Urinary bladder (tissue), 4 donors: ENCODE data around the gene SV2C. TPM values are rescaled to one million over a fixed set of nuclear protein-coding genes. Genes with fewer than 3 reads are reported as not detected.
"Not testable (repeated sequence)": the region's sequence is repeated elsewhere in the genome, so short reads cannot be mapped to it uniquely, and the experiment has no call there.

Experiments
- DNase-seq: peaks from one replicate; pipeline ENCODE4 v3.0.0-alpha.2; 2015; ENCODE audit errors: extremely low spot score
- H3K27ac ChIP-seq: one replicate; pipeline ENCODE4 v1.5.1; 2013; ENCODE audit warnings: low read depth, mild to moderate bottlenecking, moderate library complexity
- H3K36me3 ChIP-seq: one replicate; pipeline ENCODE4 v1.6.1; 2013; ENCODE audit warnings: mild to moderate bottlenecking, moderate library complexity; ENCODE audit not compliant: insufficient read depth
- H3K4me1 ChIP-seq: one replicate; pipeline ENCODE4 v1.6.1; 2013; ENCODE audit warnings: mild to moderate bottlenecking, moderate library complexity; ENCODE audit not compliant: insufficient read depth
- H3K4me3 ChIP-seq: one replicate; pipeline ENCODE4 v1.5.1; 2013; ENCODE audit warnings: low read depth, low read length
- WGBS: extraction: QIAGEN DNeasy Blood & Tissue Kit; methylation state at CpG from one replicate; pipeline ENCODE4 v1.1.7; 2013; 5-methylcytosine and 5-hydroxymethylcytosine counted together
- polyA plus RNA-seq: library from polyadenylated mRNA; stranded (reverse); fragments of 200-250 nt; gene quantifications from one replicate; pipeline ENCODE4 v1.2.3, GENCODE V29; 2013
- total RNA-seq: library from RNA; depleted of rRNA; stranded (reverse); fragments of >200 nt; gene quantifications from one replicate; pipeline ENCODE4 v1.2.3, GENCODE V29; 2014
- donor health status: healthy with polysubstance abuse.
- donor health status: healthy.

Gene SV2C
- total and polyA plus RNA-seq, 2 donors = 0.56 to 2.1 TPM

GRCh38 chr5:76210946-76211345, 127.8 kb downstream of the SV2C start:
- no peak for DNase-seq
- H3K27ac ChIP-seq = no peak overlapping the region
- H3K4me3 ChIP-seq = no peak overlapping the region
- no peaks in the 10 kb centered on the region for H3K4me1 ChIP-seq
- no peaks in the 10 kb centered on the region for H3K36me3 ChIP-seq

GRCh38 chr5:76213858-76214257, 130.7 kb downstream of the SV2C start:
- H3K4me3 ChIP-seq = no peak overlapping the region
- H3K36me3 ChIP-seq = no peaks in the 10 kb centered on the region
- H3K27ac ChIP-seq = no peak overlapping the region
- 91% methylated on average over 1 of the region's 1 CpG for WGBS
- DNase-seq = no peak
- no peaks in the 10 kb centered on the region for H3K4me1 ChIP-seq

DNA sequence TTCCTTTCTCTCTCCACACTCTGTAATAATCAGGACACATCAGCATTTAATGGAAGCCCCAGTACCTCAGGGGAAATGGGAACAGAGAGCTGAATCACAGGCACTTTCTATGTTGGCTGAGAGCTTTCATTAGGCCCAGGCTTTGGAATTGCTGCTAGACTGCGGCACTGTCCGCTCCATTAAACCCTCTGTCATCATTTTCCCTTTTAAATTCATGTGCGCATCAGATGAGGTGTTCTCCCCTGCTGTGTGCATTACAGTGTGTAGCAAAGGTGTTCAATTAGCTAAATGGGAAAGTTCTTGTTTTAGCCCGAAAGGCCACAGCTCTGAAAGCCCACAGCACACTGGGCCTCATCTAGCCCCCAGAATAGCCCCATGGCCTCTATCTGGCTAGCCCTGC, 133.6 kb downstream of the SV2C start:
- WGBS = 94% methylated on average over 4 of the region's 4 CpGs
- no peak for DNase-seq
- H3K4me3 ChIP-seq = no peak overlapping the region
- no peaks in the 10 kb centered on the region for H3K4me1 ChIP-seq
- no peak overlapping the region for H3K27ac ChIP-seq
- H3K36me3 ChIP-seq = no peaks in the 10 kb centered on the region

DNA sequence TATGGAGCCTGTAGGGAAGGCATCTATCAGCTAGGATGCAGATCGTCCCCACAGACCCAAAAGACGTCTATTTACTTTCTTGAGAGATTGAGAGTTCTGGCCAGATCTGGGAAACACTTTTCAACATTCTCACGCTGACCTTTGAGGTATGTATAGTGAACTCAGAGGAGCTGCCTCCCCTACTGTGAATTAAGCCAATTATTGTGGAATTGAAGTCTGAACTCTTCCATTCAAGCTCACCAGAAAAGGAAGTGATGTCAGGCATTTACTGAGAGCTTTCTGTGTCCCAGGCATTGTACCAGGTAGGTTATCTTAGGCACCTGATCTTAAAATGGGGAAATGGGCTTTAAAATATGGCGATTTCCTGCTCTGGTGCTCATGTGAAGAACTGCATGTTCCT, 136.5 kb downstream of the SV2C start:
- no peak for DNase-seq
- H3K4me3 ChIP-seq = no peak overlapping the region
- H3K36me3 ChIP-seq = no peaks in the 10 kb centered on the region
- H3K27ac ChIP-seq = no peak overlapping the region
- H3K4me1 ChIP-seq = no peaks in the 10 kb centered on the region
- 80% methylated on average over 4 of the region's 4 CpGs for WGBS

DNA sequence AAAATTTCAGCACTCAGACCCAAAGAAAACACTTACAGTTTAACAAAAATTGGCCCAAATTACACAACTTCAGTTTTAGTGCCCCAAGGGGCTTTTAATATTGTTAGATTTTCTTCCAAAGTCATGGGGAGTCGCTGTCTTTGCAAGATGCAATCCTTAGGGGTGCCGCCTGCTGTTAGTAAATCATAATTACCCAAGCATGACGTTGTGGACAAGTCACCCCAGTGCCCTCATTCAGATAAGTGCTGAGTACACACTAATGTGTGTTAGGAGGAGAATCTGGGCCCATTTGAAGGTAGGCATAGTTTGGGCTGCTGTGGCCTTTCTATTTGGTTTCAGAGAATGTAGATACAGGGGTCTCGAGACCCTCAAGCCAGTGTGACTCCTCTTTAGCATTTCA, 138.1 kb downstream of the SV2C start:
- Histone ChIP-seq H3K4me3 (no peak overlapping the region), H3K4me1 (no peaks in the 10 kb centered on the region), H3K27ac (no peak overlapping the region), H3K36me3 (no peaks in the 10 kb centered on the region)
- 70% methylated on average over 4 of the region's 4 CpGs for WGBS
- DNase-seq = no peak

DNA sequence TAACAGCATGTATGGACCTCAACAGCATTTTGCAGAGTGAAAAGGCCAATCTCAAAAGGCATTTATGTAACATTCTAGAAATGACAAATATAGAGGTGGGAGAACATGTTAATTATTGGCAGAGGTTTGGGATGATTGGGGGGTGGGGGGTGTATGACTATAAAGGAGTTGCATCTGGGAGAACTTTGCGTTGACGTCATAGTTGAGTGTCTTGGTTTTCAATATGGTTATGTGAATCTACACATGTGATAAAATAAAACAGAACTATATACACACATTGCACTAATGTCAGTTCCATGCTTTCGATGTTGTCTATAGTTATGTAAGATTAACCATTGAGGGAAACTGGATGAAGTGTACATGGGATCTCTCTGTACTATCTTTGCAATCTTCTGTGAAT, 139.1 kb downstream of the SV2C start:
- Histone ChIP-seq H3K36me3 (no peaks in the 10 kb centered on the region), H3K4me1 (no peaks in the 10 kb centered on the region), H3K4me3 (no peak overlapping the region), H3K27ac (no peak overlapping the region)
- no peak for DNase-seq
- 89% methylated on average over 3 of the region's 3 CpGs for WGBS

DNA sequence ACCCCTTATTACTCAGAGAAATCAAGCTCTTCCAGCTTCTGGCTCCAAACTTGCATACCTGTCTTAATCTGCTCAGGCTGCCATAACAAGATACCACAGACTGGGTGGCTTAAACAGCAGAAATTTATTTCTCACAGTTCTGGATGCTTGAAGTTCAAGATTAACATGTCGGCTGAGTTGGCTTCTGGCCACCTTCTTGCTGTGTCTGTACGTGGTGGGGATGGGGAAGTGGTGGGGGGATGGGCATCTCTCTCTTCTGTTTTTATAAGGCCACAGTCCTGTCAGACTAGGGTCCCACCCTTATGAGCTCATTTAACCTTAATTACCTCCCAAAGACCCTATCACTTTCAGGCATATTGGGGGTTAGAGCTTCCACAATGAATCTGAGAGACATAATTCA, 140.5 kb downstream of the SV2C start:
- 7% methylated on average over 2 of the region's 2 CpGs for WGBS
- no peak for DNase-seq
- Histone ChIP-seq H3K27ac (no peak overlapping the region), H3K4me3 (no peak overlapping the region), H3K36me3 (no peaks in the 10 kb centered on the region), H3K4me1 (no peaks in the 10 kb centered on the region)

- H3K4me3 ChIP-seq = no peak overlapping the region
- no peak overlapping the region for H3K27ac ChIP-seq
- WGBS = 68% methylated on average over 1 of the region's 1 CpG
- H3K4me1 ChIP-seq = no peaks in the 10 kb centered on the region
- no peak for DNase-seq
- no peaks in the 10 kb centered on the region for H3K36me3 ChIP-seq
These were observed 141.7 kb downstream of the SV2C start for GRCh38 chr5:76224898-76225297.

DNA sequence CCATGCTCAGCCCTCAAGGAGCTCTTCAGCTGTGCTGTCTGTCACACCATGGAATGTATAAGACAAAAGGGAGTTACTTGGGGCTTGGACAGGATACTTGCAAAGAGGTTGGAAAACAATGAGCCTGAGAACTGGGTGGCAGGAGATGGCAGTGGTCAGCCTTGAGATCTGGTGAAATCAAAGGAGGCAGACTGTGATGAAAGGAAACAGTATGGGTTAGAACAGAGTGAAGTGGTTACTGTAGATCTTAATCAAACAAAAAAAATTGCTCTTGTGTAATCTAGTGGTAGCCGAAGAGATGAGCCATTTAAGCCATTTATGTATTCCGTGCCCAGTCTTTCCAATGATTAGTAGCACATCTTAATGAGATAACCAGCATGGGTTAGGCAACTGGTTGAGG, 142.2 kb downstream of the SV2C start:
- Histone ChIP-seq H3K4me3 (no peak overlapping the region), H3K4me1 (no peaks in the 10 kb centered on the region), H3K36me3 (no peaks in the 10 kb centered on the region), H3K27ac (no peak overlapping the region)
- 86% methylated on average over 2 of the region's 2 CpGs for WGBS
- no peak for DNase-seq

DNA sequence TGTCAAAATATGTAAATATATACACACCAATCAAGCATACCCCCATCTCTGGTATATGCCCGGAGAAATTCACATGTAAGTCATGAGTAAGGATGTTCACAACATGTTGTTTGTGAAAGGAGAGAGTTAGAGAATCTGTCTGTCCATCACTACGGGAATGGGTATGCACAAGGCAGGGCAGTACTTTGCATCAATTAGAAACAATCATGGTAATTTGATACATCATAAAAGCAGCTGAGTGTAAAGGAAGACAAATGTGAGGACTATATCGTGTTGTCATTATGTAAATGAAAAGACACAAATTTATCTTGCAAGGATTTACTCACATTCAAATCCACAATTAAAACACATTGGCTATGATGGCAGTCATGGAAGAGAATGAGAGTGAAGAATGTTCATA, 146.7 kb downstream of the SV2C start:
- WGBS = 55% methylated on average over 3 of the region's 3 CpGs
- DNase-seq = no peak
- no peak overlapping the region for H3K4me3 ChIP-seq
- H3K36me3 ChIP-seq = no peaks in the 10 kb centered on the region
- no peaks in the 10 kb centered on the region for H3K4me1 ChIP-seq
- no peak overlapping the region for H3K27ac ChIP-seq

DNA sequence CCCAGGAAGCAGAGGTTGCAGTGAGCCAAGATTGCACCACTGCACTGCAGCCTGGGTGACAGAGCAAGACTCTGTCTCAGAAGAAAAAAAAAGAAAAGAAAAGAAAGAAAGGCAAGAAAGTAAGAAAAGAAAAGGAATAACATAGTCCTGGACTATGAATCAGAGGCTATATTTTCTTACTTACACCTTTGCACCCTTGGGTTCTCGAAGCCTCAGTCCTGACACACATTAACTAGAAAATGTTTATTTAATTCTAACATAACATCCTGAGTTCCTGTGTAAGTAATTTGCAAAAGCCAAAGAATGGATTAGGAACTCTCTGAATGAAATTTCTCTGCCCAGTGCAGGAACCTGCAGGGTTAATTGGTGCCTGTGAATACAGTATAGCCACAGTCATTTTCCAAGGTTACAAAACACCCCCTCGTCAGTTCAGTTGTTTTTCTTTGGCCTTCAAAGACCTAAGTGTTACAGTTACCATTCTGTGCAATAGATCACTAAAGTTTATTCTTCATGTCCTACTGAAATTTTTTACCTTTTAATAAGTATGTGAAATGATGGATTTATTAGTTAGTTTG, 147.6 kb downstream of the SV2C start:
- no peak for DNase-seq
- Histone ChIP-seq H3K4me1 (no peaks in the 10 kb centered on the region), H3K36me3 (no peaks in the 10 kb centered on the region), H3K27ac (no peak overlapping the region), H3K4me3 (no peak overlapping the region)
- WGBS = 49% methylated on average over 2 of the region's 2 CpGs

GRCh38 chr5:76234665-76235064, 151.5 kb downstream of the SV2C start:
- Histone ChIP-seq H3K36me3 (no peaks in the 10 kb centered on the region), H3K4me1 (no peaks in the 10 kb centered on the region), H3K4me3 (no peak overlapping the region), H3K27ac (no peak overlapping the region)
- DNase-seq = no peak
- 30% methylated on average over 4 of the region's 4 CpGs for WGBS

- H3K4me1 ChIP-seq = no peaks in the 10 kb centered on the region
- H3K4me3 ChIP-seq = no peak overlapping the region
- H3K36me3 ChIP-seq = no peaks in the 10 kb centered on the region
- H3K27ac ChIP-seq = no peak overlapping the region
- DNase-seq = no peak
- 93% methylated on average over 4 of the region's 4 CpGs for WGBS
These were observed 153.5 kb downstream of the SV2C start for GRCh38 chr5:76236684-76237083.

- Histone ChIP-seq H3K36me3 (no peaks in the 10 kb centered on the region), H3K4me3 (no peak overlapping the region), H3K4me1 (no peaks in the 10 kb centered on the region), H3K27ac (no peak overlapping the region)
- DNase-seq = no peak
- WGBS = 63% methylated on average over 2 of the region's 2 CpGs
These were observed 157.2 kb downstream of the SV2C start for GRCh38 chr5:76240336-76240735.

- not testable (repeated sequence) for H3K27ac ChIP-seq, H3K36me3 ChIP-seq, DNase-seq, H3K4me3 ChIP-seq, H3K4me1 ChIP-seq
- 95% methylated on average over 21 of the region's 22 CpGs for WGBS
These were observed 159.0 kb downstream of the SV2C start for GRCh38 chr5:76242155-76242554.
